GM12892 (cell line): ENCODE data around the gene MYCBP2. TPM values are rescaled to one million over a fixed set of nuclear protein-coding genes. Genes with fewer than 3 reads are reported as not detected.

Experiments
- DNase-seq: peaks from one replicate; pipeline ENCODE4 v3.0.0; 2011; ENCODE audit not compliant: insufficient read length
- FAIRE-seq: peaks from 2 replicates; lab custom pipeline; 2011; peaks lifted over from hg19 to GRCh38; lab: Jason Lieb, UNC
- POLR2A ChIP-seq: IDR thresholded peaks from 2 replicates; pipeline ENCODE4 v1.6.1; 2011; ENCODE audit warnings: low read depth, low read length, control low read depth
- POLR2AphosphoS5 ChIP-seq: IDR thresholded peaks from 2 replicates; pipeline ENCODE4 v1.6.1; 2011; ENCODE audit warnings: low read depth, low read length, control low read depth
- TAF1 ChIP-seq: IDR thresholded peaks from 2 replicates; pipeline ENCODE4 v1.6.1; 2011; ENCODE audit warnings: low read depth, mild to moderate bottlenecking, control low read depth, low read length, borderline replicate concordance
- polyA plus RNA-seq: library from polyadenylated mRNA; unstranded; fragments of >200 nt; gene quantifications from one replicate; pipeline ENCODE4 v1.2.1, GENCODE V29; 2012; ENCODE audit warnings: missing spikeins, inconsistent platforms; ENCODE audit not compliant: missing spikeins

The MYCBP2 gene, protein sequence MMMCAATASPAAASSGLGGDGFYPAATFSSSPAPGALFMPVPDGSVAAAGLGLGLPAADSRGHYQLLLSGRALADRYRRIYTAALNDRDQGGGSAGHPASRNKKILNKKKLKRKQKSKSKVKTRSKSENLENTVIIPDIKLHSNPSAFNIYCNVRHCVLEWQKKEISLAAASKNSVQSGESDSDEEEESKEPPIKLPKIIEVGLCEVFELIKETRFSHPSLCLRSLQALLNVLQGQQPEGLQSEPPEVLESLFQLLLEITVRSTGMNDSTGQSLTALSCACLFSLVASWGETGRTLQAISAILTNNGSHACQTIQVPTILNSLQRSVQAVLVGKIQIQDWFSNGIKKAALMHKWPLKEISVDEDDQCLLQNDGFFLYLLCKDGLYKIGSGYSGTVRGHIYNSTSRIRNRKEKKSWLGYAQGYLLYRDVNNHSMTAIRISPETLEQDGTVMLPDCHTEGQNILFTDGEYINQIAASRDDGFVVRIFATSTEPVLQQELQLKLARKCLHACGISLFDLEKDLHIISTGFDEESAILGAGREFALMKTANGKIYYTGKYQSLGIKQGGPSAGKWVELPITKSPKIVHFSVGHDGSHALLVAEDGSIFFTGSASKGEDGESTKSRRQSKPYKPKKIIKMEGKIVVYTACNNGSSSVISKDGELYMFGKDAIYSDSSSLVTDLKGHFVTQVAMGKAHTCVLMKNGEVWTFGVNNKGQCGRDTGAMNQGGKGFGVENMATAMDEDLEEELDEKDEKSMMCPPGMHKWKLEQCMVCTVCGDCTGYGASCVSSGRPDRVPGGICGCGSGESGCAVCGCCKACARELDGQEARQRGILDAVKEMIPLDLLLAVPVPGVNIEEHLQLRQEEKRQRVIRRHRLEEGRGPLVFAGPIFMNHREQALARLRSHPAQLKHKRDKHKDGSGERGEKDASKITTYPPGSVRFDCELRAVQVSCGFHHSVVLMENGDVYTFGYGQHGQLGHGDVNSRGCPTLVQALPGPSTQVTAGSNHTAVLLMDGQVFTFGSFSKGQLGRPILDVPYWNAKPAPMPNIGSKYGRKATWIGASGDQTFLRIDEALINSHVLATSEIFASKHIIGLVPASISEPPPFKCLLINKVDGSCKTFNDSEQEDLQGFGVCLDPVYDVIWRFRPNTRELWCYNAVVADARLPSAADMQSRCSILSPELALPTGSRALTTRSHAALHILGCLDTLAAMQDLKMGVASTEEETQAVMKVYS (N-terminal part only)
- 57.9 TPM for polyA plus RNA-seq

DNA sequence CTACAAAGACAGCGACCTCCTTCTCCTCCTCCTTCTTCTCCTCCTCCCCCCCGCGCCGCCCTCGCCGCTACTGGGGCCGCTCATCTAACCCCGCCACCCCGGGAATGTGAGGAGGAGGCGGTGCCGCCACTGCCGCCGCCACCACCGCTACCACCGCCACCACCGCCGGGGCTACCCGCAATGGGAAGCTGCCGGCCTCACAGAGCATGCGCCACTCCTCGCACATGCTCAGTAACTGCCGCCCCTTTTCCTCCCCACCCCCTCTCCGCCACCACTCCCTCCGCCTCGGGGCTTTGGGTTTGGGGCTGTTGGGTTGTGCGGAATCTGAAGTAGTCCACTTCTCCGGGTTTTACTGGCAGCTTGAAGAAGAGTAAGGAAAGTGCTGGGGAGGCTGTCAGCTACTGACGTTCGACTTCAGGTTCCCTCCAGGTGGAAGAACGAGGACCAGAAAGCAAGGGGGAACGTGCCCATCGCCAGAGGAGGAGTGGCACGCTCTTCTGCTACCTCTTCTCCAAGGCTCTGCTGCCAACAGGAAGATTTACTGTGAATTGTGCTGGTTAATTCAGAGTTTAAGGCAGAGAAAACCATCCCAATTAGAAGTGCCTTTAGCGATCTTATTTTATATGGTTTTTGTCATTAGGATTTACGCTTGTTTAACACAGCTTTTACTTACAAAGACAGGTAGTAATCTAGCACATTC is at the start of gene MYCBP2:
MYCBP2 (minus strand) TSS at position 190 of the 700 bp plus-strand sequence. CDS start 319 bp downstream, outside the sequence.
- TF ChIP-seq TAF1 (peak; percentile 80), POLR2A (peak; percentile 77; the same call in 1 of the 2 replicates), POLR2AphosphoS5 (peak; percentile 85)
- peak; percentile 99 for FAIRE-seq
- DNase-seq = peak; percentile 79

DNA sequence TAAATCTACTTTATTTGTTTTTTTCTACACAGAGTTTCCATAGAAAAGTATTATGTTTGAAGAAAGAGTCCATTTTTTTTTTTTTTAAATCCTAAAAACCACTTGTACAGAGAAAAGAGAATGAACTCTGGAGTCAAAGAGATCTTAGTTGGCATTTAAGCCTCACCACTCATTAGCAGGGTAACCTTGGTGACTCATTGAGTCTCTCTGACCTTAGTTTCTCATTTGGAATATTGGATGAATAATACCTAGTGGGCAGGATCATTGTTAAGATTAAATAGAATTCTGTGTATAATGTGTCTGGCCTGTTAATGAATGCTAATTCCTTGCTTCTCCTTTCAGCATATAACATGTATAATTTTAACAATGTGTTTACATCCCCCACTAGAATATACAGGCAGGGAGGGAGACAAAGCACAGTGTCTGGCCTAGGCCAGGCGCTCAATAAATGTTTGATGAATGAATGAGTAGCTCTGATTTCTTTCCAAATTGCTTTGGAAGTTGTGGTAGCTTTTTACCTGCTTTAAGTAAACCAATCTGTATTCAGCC is 48.7 kb upstream of the MYCBP2 start:
- no peak for TF ChIP-seq POLR2AphosphoS5
- TF ChIP-seq TAF1 = no peak
- no peak for TF ChIP-seq POLR2A
- FAIRE-seq = no peak
- no peak for DNase-seq

DNA sequence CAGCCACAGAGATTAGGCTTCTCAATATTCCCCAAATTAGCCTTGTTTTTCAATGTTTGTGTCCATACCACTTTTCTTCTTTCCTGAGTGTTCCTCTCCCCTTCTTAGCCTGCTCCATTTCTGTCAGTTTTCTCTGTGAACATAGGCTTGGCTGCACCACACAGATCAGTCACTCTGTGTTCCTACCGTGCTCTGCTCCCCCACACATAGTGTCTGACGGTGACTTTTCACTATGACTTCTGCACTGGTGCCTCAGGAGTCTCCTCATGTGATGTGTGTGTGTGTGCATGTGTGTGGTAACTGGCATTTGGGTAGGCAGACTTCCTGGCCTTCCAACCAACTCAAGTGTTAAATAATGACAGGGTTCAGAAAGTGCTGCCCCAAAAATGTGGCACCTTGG is 47.9 kb upstream of the MYCBP2 start:
- FAIRE-seq (no peak), DNase-seq (no peak)
- no peak for TF ChIP-seq POLR2A

DNA sequence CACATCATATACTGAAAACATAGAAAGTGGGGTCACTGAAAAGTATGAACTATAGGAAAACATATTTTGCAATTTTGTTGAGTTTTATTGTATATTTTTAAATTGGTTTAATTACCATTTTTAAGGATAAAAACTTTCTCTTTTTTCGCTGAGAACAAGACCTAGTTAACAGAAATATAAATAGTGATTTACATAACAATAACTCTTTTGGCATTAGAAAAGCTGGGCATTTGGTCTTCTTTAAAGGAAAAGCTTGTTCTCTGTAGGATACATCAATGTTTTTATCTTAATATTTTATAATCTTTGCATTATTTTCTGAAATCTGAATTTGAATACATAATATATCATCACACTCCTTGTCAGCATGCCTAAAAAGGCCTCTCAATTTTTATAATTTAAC is 47.4 kb upstream of the MYCBP2 start:
- TF ChIP-seq POLR2AphosphoS5 = no peak
- no peak for TF ChIP-seq POLR2A
- TF ChIP-seq TAF1 = no peak
- DNase-seq (no peak), FAIRE-seq (no peak)

DNA sequence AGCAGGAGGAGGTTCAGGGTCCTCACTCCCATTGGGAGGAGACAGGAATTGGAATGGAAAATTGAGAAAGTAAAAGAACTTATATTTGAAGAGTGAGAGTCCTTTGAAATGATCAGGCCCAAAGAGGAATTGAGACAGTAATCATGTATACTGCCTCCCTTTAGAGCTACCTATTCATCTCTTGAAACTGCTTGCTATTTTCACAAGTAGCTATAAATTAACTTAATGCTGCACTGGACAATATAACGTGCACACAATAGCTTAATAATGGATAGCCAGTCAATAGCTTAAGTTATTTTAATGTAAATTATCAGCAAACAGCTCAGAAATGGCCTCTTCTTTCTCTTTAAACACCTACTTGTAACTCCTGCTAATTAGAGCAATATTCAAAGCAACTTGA is 46.6 kb upstream of the MYCBP2 start:
- DNase-seq (no peak), FAIRE-seq (no peak)
- TF ChIP-seq POLR2AphosphoS5 = no peak
- no peak for TF ChIP-seq TAF1
- no peak for TF ChIP-seq POLR2A

DNA sequence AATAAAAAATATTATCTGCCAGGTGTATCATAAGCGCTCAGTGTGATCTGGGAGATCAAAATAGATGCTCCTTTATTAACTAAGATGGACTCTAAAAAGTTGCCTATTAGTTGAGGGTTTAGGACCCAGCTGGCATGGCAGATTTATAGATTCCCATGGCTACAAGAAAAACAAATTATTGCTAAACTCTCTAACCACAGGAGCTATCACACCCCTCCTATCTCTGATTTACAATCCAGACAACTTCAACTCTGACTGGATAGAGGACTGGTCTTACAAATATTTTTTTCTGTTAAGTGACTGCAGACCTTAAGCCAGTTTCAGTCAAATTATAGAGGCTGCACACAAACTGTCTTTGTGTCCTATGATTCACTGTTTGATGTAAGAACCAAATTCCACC is 45.4 kb upstream of the MYCBP2 start:
- no peak for FAIRE-seq
- DNase-seq = no peak
- TF ChIP-seq POLR2AphosphoS5 (no peak), POLR2A (no peak), TAF1 (no peak)

DNA sequence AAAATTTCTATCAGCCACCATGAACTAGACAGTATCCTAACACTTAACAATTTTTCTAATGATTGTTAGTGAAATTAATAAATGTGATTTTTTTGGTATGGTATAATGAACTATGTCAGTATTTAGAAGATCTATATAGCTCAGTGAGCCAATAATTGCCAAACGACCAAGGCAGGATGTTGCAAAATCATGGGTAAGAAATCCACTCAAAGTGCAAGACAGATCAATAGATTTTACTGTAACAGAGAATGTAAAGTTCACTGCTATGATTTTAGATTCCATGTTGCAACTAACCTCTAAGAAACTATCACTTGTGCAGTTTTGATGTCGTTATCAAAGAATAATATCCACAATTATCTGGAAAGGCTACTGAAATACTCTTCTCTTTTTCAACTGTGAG is 44.0 kb upstream of the MYCBP2 start:
- no peak for TF ChIP-seq TAF1
- TF ChIP-seq POLR2AphosphoS5 = no peak
- no peak for TF ChIP-seq POLR2A
- FAIRE-seq (no peak), DNase-seq (no peak)

DNA sequence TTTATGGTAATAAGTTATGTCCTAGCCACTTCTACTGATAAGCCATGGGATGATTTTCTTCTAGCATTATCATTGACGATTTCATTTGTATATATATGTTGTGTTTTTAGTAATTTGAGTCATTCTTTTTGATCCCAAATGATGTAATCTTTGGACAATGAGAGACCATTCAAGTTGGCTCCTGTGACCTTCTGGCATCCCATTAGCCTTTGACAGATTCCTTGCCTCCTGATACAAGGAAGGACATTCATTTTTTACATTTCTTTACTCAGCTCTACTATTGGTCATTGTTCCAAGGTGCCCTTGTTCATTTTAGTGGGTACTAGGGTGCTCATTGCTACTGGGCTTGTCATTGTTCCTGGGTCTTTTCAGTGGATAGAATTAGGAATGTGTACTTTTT is 35.3 kb upstream of the MYCBP2 start:
- TF ChIP-seq POLR2A = no peak
- no peak for FAIRE-seq
- DNase-seq = no peak

DNA sequence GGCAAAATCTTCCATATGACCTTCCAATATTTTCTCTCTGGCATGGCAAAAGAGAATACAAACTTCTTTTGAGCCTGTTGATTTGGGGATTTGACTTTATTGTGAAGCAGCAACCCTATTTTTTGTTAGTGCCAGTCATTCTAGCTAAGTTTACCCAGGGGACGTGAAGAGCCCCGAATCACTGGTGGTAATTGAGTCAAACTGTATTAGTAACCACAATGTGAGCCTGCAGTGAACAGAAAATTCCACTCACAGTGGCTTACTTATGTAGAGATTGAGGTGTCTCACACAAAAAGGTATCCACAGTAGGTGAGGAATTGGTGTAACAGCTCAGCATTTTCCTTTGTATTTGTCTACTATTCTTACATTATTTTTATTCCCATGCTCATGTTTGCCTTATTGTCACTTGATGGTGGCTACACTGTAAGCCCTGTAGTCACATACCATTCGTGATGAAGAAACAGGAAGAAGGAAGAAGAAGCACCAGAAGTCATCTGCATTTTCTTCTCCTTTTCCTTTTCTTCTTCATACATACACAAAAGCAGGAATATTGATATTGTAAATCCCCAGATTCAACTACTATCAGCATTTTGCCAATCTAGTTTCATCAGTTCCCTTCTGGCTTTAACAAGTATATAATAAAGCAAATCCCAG is 33.3 kb upstream of the MYCBP2 start:
- TF ChIP-seq POLR2A (no peak), POLR2AphosphoS5 (no peak)
- DNase-seq (no peak), FAIRE-seq (no peak)

DNA sequence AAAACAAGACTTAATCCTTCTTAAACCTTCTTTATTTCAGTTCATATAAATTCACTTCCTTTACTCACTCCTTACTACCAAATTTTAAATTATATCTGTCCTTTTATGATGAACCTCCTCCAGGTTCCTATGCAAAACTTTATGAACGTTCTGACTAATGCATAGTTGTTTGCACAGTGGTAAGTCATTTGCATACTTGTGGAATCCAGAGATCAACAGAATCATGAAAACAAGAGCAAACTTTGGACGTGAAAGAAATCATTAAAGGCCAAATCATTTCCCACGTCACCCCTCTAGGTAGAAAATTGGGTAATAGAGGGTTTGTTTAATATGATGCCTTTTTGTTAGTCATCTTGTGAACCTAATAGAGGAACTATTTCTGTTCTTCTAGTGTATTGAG is 32.3 kb upstream of the MYCBP2 start:
- FAIRE-seq = peak; percentile 61
- TF ChIP-seq POLR2AphosphoS5 (no peak), TAF1 (no peak), POLR2A (no peak)
- DNase-seq = no peak

DNA sequence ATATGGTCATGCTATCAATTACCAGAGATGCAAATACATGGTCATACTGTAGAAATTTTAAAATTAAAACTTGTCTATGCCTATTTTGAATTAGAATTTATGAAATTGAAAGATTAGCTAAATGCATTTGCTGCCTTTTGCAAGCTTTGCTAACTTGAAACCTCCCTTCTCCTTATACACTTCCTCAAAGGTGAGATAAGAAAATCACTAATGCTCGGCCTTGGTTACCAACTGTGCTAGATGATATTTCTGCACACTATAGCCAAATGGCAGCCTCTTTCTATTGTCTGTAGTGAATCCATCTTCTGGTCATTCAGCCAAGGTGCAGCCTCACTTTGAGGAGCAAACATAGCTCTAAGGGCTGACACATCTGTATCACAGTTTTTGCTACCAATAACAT is 31.1 kb upstream of the MYCBP2 start:
- peak; percentile 5 for FAIRE-seq
- no peak for DNase-seq
- TF ChIP-seq POLR2A (no peak), POLR2AphosphoS5 (no peak), TAF1 (no peak)
